Measurements from ENCODE around the gene ARSB.

The ARSB gene

DNA sequence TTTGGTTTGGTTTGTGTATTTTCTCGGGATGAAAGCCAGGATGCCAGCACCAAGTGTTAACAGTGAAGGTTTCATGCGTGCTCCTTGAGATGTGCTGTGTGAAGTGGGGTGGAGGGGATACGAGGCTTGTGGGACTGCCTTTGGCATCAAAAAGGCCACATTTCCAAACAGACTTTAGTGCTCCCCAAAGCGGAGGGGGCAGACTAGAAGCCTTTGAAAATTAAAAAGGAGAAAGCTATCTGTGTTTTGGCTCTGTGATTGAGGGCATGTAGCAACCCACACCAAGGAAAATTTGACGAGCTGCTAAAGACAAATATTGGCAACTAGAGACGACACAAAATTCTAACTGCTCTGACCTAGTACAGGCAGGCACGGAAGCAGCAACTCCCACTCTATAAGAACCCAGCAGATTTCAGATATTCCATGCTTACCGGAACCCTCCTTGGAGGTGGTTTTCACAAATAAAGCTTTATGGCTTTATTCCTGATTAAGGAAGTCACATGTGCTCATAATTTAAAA lies 154.5 kb downstream of the ARSB start:
- Histone ChIP-seq H3K4me2 (no peak overlapping the region), H3K27ac (no peak overlapping the region), H3K9ac (no peak overlapping the region), H3K36me3 (ENCODE audit: insufficient read depth) (no peaks in the 10 kb centered on the region), H4K20me1 (ENCODE audit: insufficient read depth) (no peaks in the 10 kb centered on the region), H3K4me3 (IDR thresholded peaks at IDR 0.05; ENCODE audit: insufficient read depth, low read depth, low read length) (no peak overlapping the region), H3K27me3 (ENCODE audit: insufficient read depth, low read depth) (no peaks in the 10 kb centered on the region), H2AFZ (ENCODE audit: low read depth) (no peak overlapping the region), H3K79me2 (ENCODE audit: insufficient read depth, low read depth) (no peaks in the 10 kb centered on the region), H3K4me1 (ENCODE audit: low read depth, poor library complexity, severe bottlenecking) (peaks cover 10% of the 10 kb centered on the region)
- TF ChIP-seq, protein P1, sequence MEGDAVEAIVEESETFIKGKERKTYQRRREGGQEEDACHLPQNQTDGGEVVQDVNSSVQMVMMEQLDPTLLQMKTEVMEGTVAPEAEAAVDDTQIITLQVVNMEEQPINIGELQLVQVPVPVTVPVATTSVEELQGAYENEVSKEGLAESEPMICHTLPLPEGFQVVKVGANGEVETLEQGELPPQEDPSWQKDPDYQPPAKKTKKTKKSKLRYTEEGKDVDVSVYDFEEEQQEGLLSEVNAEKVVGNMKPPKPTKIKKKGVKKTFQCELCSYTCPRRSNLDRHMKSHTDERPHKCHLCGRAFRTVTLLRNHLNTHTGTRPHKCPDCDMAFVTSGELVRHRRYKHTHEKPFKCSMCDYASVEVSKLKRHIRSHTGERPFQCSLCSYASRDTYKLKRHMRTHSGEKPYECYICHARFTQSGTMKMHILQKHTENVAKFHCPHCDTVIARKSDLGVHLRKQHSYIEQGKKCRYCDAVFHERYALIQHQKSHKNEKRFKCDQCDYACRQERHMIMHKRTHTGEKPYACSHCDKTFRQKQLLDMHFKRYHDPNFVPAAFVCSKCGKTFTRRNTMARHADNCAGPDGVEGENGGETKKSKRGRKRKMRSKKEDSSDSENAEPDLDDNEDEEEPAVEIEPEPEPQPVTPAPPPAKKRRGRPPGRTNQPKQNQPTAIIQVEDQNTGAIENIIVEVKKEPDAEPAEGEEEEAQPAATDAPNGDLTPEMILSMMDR (conservative IDR thresholded peaks at IDR 0.05; ENCODE audit: low read depth, low read length), result no peak

DNA sequence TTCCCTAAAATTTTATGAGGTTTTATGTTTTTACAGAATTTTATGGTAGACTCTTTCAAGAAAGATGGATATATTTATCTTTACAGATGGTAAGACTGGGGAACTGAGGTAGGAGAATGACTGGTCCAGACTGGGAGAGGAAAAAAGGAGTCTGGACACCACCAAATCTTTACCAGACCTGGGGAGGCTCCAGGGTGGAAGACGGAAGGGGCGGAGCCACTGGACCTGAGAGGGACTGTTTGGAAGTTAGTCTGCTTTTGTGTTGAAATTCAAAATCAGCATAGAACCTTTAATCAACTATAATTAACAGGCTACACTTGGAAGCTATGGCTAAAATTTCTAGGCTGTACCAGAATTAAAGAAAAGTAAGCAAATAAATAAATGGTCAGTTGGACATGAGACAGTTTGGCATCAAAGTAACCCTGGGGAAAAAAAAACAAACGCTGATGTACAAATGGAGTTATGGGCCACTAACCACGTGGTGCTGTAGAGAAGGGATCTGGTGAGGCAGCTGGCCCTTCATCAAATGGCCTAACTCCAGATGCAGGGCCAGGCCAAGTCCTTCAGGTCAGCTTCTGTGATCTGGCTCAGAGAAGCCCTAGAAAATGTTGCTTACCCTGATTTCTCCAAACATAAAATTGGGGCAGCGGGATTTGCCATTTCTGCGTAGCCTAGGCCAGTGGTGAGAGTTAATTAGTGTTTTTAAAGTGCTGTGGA lies 155.1 kb downstream of the ARSB start:
- H3K9ac ChIP-seq, result no peak overlapping the region
- H2AFZ ChIP-seq (ENCODE audit: low read depth), result no peak overlapping the region
- no peaks in the 10 kb centered on the region for H3K27me3 ChIP-seq (ENCODE audit: insufficient read depth, low read depth)
- no peaks in the 10 kb centered on the region for H3K36me3 ChIP-seq (ENCODE audit: insufficient read depth)
- H3K4me3 ChIP-seq (IDR thresholded peaks at IDR 0.05; ENCODE audit: insufficient read depth, low read depth, low read length), result no peak overlapping the region
- no peaks in the 10 kb centered on the region for H3K79me2 ChIP-seq (ENCODE audit: insufficient read depth, low read depth)
- TF ChIP-seq, protein P1 (conservative IDR thresholded peaks at IDR 0.05; ENCODE audit: low read depth, low read length), result no peak
- H3K4me1 ChIP-seq (ENCODE audit: low read depth, poor library complexity, severe bottlenecking), result peaks cover 16% of the 10 kb centered on the region
- H4K20me1 ChIP-seq (ENCODE audit: insufficient read depth), result no peaks in the 10 kb centered on the region
- no peak overlapping the region for H3K27ac ChIP-seq
- no peak overlapping the region for H3K4me2 ChIP-seq

DNA sequence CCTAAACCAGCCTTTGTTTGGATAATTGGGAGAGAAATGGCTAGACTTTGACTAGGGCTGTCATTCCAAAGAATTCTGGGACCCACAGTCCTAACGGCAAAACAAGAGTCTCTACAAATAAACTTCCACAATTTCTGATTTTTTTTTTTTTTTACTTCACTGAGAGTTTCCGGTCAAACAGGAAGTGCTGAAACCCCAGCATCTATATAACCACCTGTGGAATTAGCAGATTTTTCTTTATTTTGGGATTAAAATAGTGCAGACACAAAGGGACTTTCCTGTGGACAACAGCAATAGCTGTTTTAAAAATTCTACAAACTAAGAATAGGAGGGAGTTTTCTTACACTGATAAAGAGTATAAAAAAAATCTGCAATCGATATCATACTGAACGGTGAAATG lies 157.4 kb downstream of the ARSB start:
- no peaks in the 10 kb centered on the region for H3K36me3 ChIP-seq (ENCODE audit: insufficient read depth)
- H4K20me1 ChIP-seq (ENCODE audit: insufficient read depth), result no peaks in the 10 kb centered on the region
- peaks cover 24% of the 10 kb centered on the region for H3K4me1 ChIP-seq (ENCODE audit: low read depth, poor library complexity, severe bottlenecking)
- no peak overlapping the region for H3K27ac ChIP-seq
- H3K9ac ChIP-seq, result no peak overlapping the region
- no peak overlapping the region for H3K4me3 ChIP-seq (IDR thresholded peaks at IDR 0.05; ENCODE audit: insufficient read depth, low read depth, low read length)
- TF ChIP-seq, protein P1 (conservative IDR thresholded peaks at IDR 0.05; ENCODE audit: low read depth, low read length), result no peak
- H3K27me3 ChIP-seq (ENCODE audit: insufficient read depth, low read depth), result no peaks in the 10 kb centered on the region
- no peak overlapping the region for H2AFZ ChIP-seq (ENCODE audit: low read depth)
- no peak overlapping the region for H3K4me2 ChIP-seq
- H3K79me2 ChIP-seq (ENCODE audit: insufficient read depth, low read depth), result no peaks in the 10 kb centered on the region

GRCh38 chr5:78824831-78825281 lies 160.3 kb downstream of the ARSB start:
- H3K79me2 ChIP-seq (ENCODE audit: insufficient read depth, low read depth), result no peaks in the 10 kb centered on the region
- no peaks in the 10 kb centered on the region for H4K20me1 ChIP-seq (ENCODE audit: insufficient read depth)
- peaks cover 40% of the 10 kb centered on the region for H3K4me1 ChIP-seq (ENCODE audit: low read depth, poor library complexity, severe bottlenecking)
- no peak overlapping the region for H3K4me3 ChIP-seq (IDR thresholded peaks at IDR 0.05; ENCODE audit: insufficient read depth, low read depth, low read length)
- H3K36me3 ChIP-seq (ENCODE audit: insufficient read depth), result no peaks in the 10 kb centered on the region
- peak overlapping the region; percentile 12; the same call in 1 of the 2 replicates for H3K4me2 ChIP-seq
- no peak overlapping the region for H2AFZ ChIP-seq (ENCODE audit: low read depth)
- TF ChIP-seq, protein P1 (conservative IDR thresholded peaks at IDR 0.05; ENCODE audit: low read depth, low read length), result no peak
- peak overlapping the region; percentile 6; the same call in 1 of the 2 replicates for H3K27ac ChIP-seq
- H3K27me3 ChIP-seq (ENCODE audit: insufficient read depth, low read depth), result no peaks in the 10 kb centered on the region
- H3K9ac ChIP-seq, result no peak overlapping the region
